Adrenal gland (tissue), 12 donors: ENCODE measurements around the gene SUN5. TPM values are rescaled to one million over a fixed set of nuclear protein-coding genes. Genes with fewer than 3 reads are reported as not detected.

ENCODE experiments used
- DNase-seq, 7 donors: peaks; one replicate each; pipeline ENCODE4 v3.0.0-alpha.2; 2019 to 2020
- H3K27ac ChIP-seq, 5 donors: fragments of 200-600 bp; sonication (generic) in 4 of 5; 1 replicate in 3 of 5; 2 replicates in 2 of 5; pipeline versions ENCODE4 v1.5.1 to v1.8.0; 2016 to 2020; ENCODE audit warnings: mild to moderate bottlenecking in 1 of 5
- H3K27me3 ChIP-seq: fragments of 200-600 bp; 2 replicates; pipeline ENCODE4 v1.8.0; 2021
- H3K36me3 ChIP-seq, 2 donors: fragments of 200-600 bp; replicated peaks in 1 of 2; 1 replicate in 1 of 2; 2 replicates in 1 of 2; pipeline versions ENCODE4 v1.5.1 to v1.8.0; 2018 to 2022
- H3K4me1 ChIP-seq, 2 donors: fragments of 200-600 bp; replicated peaks in 1 of 2; 1 replicate in 1 of 2; 2 replicates in 1 of 2; pipeline versions ENCODE4 v1.5.1 to v1.8.0; 2018 to 2021
- H3K4me3 ChIP-seq, 4 donors: fragments of 200-600 bp; sonication (generic) in 3 of 4; one replicate each; pipeline ENCODE4 v1.5.1; 2016 to 2018
- H3K9me3 ChIP-seq, 3 donors: fragments of 200-600 bp; sonication (generic) in 1 of 3; replicated peaks in 1 of 3; 1 replicate in 2 of 3; 2 replicates in 1 of 3; pipeline versions ENCODE4 v1.5.1 to v1.8.0; 2016 to 2021
- CTCF ChIP-seq, 6 experiments: fragments of 450-650 bp in 4 of 6; fragments of 200-600 bp in 2 of 6; sonication (generic) in 1 of 6; IDR thresholded peaks; 1 replicate in 5 of 6; 2 replicates in 1 of 6; pipeline versions ENCODE4 v1.5.1 to v1.8.0; 2016 to 2021; ENCODE audit warnings: antibody characterized with exemption in 6 of 6, mild to moderate bottlenecking in 2 of 6, moderate library complexity in 1 of 6
- POLR2A ChIP-seq, 2 donors: fragments of 450-650 bp; IDR thresholded peaks; one replicate each; pipeline ENCODE4 v1.6.1; 2017; ENCODE audit warnings: antibody characterized with exemption in 2 of 2, mild to moderate bottlenecking in 2 of 2, moderate library complexity in 1 of 2
- WGBS, 4 donors: extraction: QIAGEN DNeasy Blood & Tissue Kit in 2 of 4; methylation state at CpG; one replicate each; pipeline versions ENCODE4 v1.1.5 to v1.1.7; 2013 to 2017; 5-methylcytosine and 5-hydroxymethylcytosine counted together
- intact Hi-C, 2 donors: fragments of 100-400 bp; cut with DNase I; formaldehyde crosslinking; loops; one replicate each; pipeline versions ENCODE4 v1.14.1 to v1.15.0; 2022 to 2023
- polyA plus RNA-seq, 3 donors: library from polyadenylated mRNA; stranded (reverse); fragments of 200-250 nt in 2 of 3; fragments of 350-450 nt in 1 of 3; fragmentation: Illumina TruSeq in 1 of 3; extraction: RNeasy Lipid Tissue Mini Kit (QIAGEN cat#74804) in 1 of 3; gene quantifications; one replicate each; pipeline ENCODE4 v1.2.3, GENCODE V29; 2013 to 2014
- total RNA-seq, 9 donors: library from RNA; depleted of rRNA in 4 of 9; stranded (reverse); fragments of >200 nt in 4 of 9; fragments of 120-200 nt in 1 of 9; fragmentation: NEBNext Ultra II Directional in 1 of 9; extraction: Animal tissue kit (Norgen Biotek cat#: 25700) in 1 of 9; gene quantifications; one replicate each; pipeline versions ENCODE4 v1.1.0 to v1.2.4, GENCODE V29; 2013 to 2023
- donor health status: healthy with polysubstance abuse.
- donor health status: Bipolar disorder and iron deficiency.
- donor health status: DM: yes; HTN: yes; CAD: no.
- donor health status: DM: no; HTN: no; CAD: no.
- donor health status: DM: no; HTN: no; CAD: no.
- donor health status: DM: yes; HTN: yes; CAD: no.

Gene SUN5
- total and polyA plus RNA-seq, 12 donors = not detected

- no peaks in the 10 kb centered on the region for H3K9me3 ChIP-seq
- no peak overlapping the region for H3K4me3 ChIP-seq
- intact Hi-C loops = no loop called here
- no peak overlapping the region for H3K27ac ChIP-seq
- no peak for TF ChIP-seq CTCF (IDR thresholded peaks at IDR 0.05)
- TF ChIP-seq POLR2A (IDR thresholded peaks at IDR 0.05) = no peak
- DNase-seq = no peak
- 65 to 83% (median 79%) methylated on average over 5 to 7 of the region's 7 CpGs for WGBS, 4 donors
- no peaks in the 10 kb centered on the region for H3K4me1 ChIP-seq
- no peaks in the 10 kb centered on the region for H3K36me3 ChIP-seq
- H3K27me3 ChIP-seq = peaks cover 7% of the 10 kb centered on the region
Observed at GRCh38 chr20:33016581-33017109, 12.4 kb upstream of the SUN5 start.

- no peak for TF ChIP-seq POLR2A (IDR thresholded peaks at IDR 0.05)
- no peak for TF ChIP-seq CTCF (IDR thresholded peaks at IDR 0.05)
- no peaks in the 10 kb centered on the region for H3K9me3 ChIP-seq
- no peak overlapping the region for H3K4me3 ChIP-seq
- peaks cover 7% of the 10 kb centered on the region for H3K27me3 ChIP-seq
- H3K36me3 ChIP-seq = no peaks in the 10 kb centered on the region
- intact Hi-C loops = no loop called here
- no peak overlapping the region for H3K27ac ChIP-seq
- 57 to 73% (median 62%) methylated on average over 14 to 15 of the region's 15 CpGs for WGBS, 4 donors
- no peaks in the 10 kb centered on the region for H3K4me1 ChIP-seq
- no peak for DNase-seq
Observed at GRCh38 chr20:33015700-33016580, 11.7 kb upstream of the SUN5 start.

- Histone ChIP-seq H3K4me1 (no peaks in the 10 kb centered on the region), H3K9me3 (no peaks in the 10 kb centered on the region), H3K36me3 (no peaks in the 10 kb centered on the region), H3K27me3 (peaks cover 7% of the 10 kb centered on the region), H3K27ac (no peak overlapping the region), H3K4me3 (no peak overlapping the region)
- TF ChIP-seq POLR2A (IDR thresholded peaks at IDR 0.05) (no peak), CTCF (IDR thresholded peaks at IDR 0.05) (no peak)
- WGBS, 4 donors = 55 to 70% (median 60%) methylated on average over 10 of the region's 10 CpGs
- intact Hi-C loops = no loop called here
- DNase-seq = no peak
Observed at GRCh38 chr20:33015114-33015484, 10.9 kb upstream of the SUN5 start.

- DNase-seq = no peak
- Histone ChIP-seq H3K36me3 (no peaks in the 10 kb centered on the region), H3K27ac (no peak overlapping the region), H3K9me3 (no peaks in the 10 kb centered on the region), H3K4me3 (no peak overlapping the region), H3K27me3 (peaks cover 7% of the 10 kb centered on the region), H3K4me1 (no peaks in the 10 kb centered on the region)
- TF ChIP-seq POLR2A (IDR thresholded peaks at IDR 0.05) (no peak), CTCF (IDR thresholded peaks at IDR 0.05) (no peak)
- 60 to 79% (median 68%) methylated on average over 11 to 16 of the region's 16 CpGs for WGBS, 4 donors
- intact Hi-C loops = no loop called here
Observed at GRCh38 chr20:33014336-33015113, 10.3 kb upstream of the SUN5 start.
